Endothelial cell of umbilical vein (primary cell): ENCODE measurements around the gene MAP4K3. TPM values are rescaled to one million over a fixed set of nuclear protein-coding genes. Genes with fewer than 3 reads are reported as not detected.

ENCODE experiments used
- BruUV-seq: library from RNA; stranded (reverse); fragments of 400-500 nt; replicated peaks from 2 replicates; lab custom pipeline; 2021; lab: Mats Ljungman, UMichigan
- CTCF ChIA-PET: fragments of 300-600, 350-600 bp; sonication (Branson Sonifier 250); formaldehyde crosslinking; loops from one replicate; lab custom pipeline; 2021; ENCODE audit warnings: antibody characterized with exemption, inconsistent platforms; lab: Charles Lee
- POLR2A ChIA-PET: fragments of 300-600, 350-600 bp; sonication (Branson Sonifier 250); formaldehyde crosslinking; loops from one replicate; lab custom pipeline; 2021; ENCODE audit warnings: antibody characterized with exemption, inconsistent platforms; lab: Charles Lee
- DNase-seq: peaks from one replicate; pipeline ENCODE4 v3.0.0-alpha.2; 2011; ENCODE audit warnings: low read depth, low spot score
- FAIRE-seq: peaks from 2 replicates; lab custom pipeline; 2011; peaks lifted over from hg19 to GRCh38; lab: Jason Lieb, UNC
- H2AFZ ChIP-seq: 2 replicates; pipeline ENCODE4 v1.6.0; 2012; ENCODE audit warnings: low read depth, low read length, control low read depth, inconsistent platforms
- H3K27ac ChIP-seq: 2 replicates; pipeline ENCODE4 v1.5.1; 2011; ENCODE audit warnings: low read depth, mild to moderate bottlenecking, control low read depth, low read length, moderate library complexity; ENCODE audit not compliant: insufficient read depth
- H3K27me3 ChIP-seq, 2 experiments: 2 replicates each; pipeline versions ENCODE4 v1.6.0 to v1.6.1; 2011; ENCODE audit warnings: low read length in 2 of 2, mixed read lengths in 1 of 2; ENCODE audit not compliant: control insufficient read depth in 2 of 2, insufficient read depth in 2 of 2
- H3K36me3 ChIP-seq, 2 experiments: 2 replicates in 1 of 2; 3 replicates in 1 of 2; pipeline ENCODE4 v1.5.1; 2011; ENCODE audit warnings: low read length in 2 of 2, mild to moderate bottlenecking in 1 of 2, moderate library complexity in 1 of 2; ENCODE audit not compliant: control insufficient read depth in 2 of 2, insufficient read depth in 2 of 2; ENCODE audit errors: extremely low read depth in 1 of 2
- H3K4me1 ChIP-seq: 3 replicates; pipeline ENCODE4 v1.5.1; 2011; ENCODE audit warnings: mild to moderate bottlenecking, low read length; ENCODE audit not compliant: control insufficient read depth, insufficient read depth; ENCODE audit errors: extremely low read depth
- H3K4me2 ChIP-seq: 2 replicates; pipeline ENCODE4 v1.6.1; 2011; ENCODE audit warnings: low read length, control low read depth, mixed read lengths; ENCODE audit not compliant: insufficient read depth
- H3K4me3 ChIP-seq, 3 experiments: fragments of 200-600 bp in 1 of 3; sonication (generic), shearing (Covaris generic) in 1 of 3; replicated peaks in 1 of 3; 2 replicates each; pipeline ENCODE4 v1.5.1; 2011 to 2016; ENCODE audit warnings: control low read depth in 3 of 3, low read length in 3 of 3, mild to moderate bottlenecking in 2 of 3, inconsistent platforms in 1 of 3, low read depth in 1 of 3, moderate library complexity in 1 of 3; ENCODE audit not compliant: insufficient read depth in 1 of 3
- H3K79me2 ChIP-seq: 2 replicates; pipeline ENCODE4 v1.6.0; 2012; ENCODE audit warnings: low read length, inconsistent platforms; ENCODE audit not compliant: control insufficient read depth, insufficient read depth
- H3K9ac ChIP-seq: replicated peaks from 2 replicates; pipeline ENCODE3; 2011; ENCODE audit warnings: low read length, control low read depth; ENCODE audit not compliant: insufficient read depth; ENCODE audit errors: extremely low read depth
- H3K9me1 ChIP-seq: replicated peaks from 3 replicates; pipeline ENCODE4 v1.6.0; 2011; ENCODE audit warnings: mild to moderate bottlenecking, low read length; ENCODE audit not compliant: control insufficient read depth, insufficient read depth; ENCODE audit errors: extremely low read depth
- H3K9me3 ChIP-seq: replicated peaks from 2 replicates; pipeline ENCODE4 v1.5.1; 2012; ENCODE audit warnings: low read length, inconsistent platforms; ENCODE audit not compliant: control insufficient read depth, insufficient read depth
- H4K20me1 ChIP-seq: replicated peaks from 2 replicates; pipeline ENCODE3; 2011; ENCODE audit warnings: mild to moderate bottlenecking, low read length; ENCODE audit not compliant: control insufficient read depth, insufficient read depth; ENCODE audit errors: extremely low read depth
- EZH2 ChIP-seq: IDR thresholded peaks from 2 replicates; pipeline ENCODE4 v1.6.1; 2012; ENCODE audit warnings: borderline replicate concordance, low read depth, mild to moderate bottlenecking, moderate library complexity, low read length, inconsistent platforms; ENCODE audit not compliant: severe bottlenecking
- FOS ChIP-seq: IDR thresholded peaks from 2 replicates; pipeline ENCODE4 v1.6.1; 2011; ENCODE audit warnings: mild to moderate bottlenecking, low read length, moderate library complexity, borderline replicate concordance; ENCODE audit not compliant: insufficient read depth
- GATA2 ChIP-seq: IDR thresholded peaks from 2 replicates; pipeline ENCODE4 v1.7.0; 2011; ENCODE audit warnings: low read depth, mild to moderate bottlenecking, moderate library complexity, mixed read lengths, low read length; ENCODE audit not compliant: insufficient read length, insufficient read depth
- JUN ChIP-seq: IDR thresholded peaks from 2 replicates; pipeline ENCODE4 v1.6.1; 2011; ENCODE audit warnings: borderline replicate concordance, low read depth; ENCODE audit not compliant: insufficient read length, insufficient read depth
- MYC ChIP-seq: IDR thresholded peaks from one replicate; pipeline ENCODE4 v1.6.1; 2011; ENCODE audit warnings: mild to moderate bottlenecking, low read depth, low read length
- POLR2A ChIP-seq: IDR thresholded peaks from 2 replicates; pipeline ENCODE4 v1.6.1; 2012; ENCODE audit warnings: low read depth, mild to moderate bottlenecking, control low read depth, low read length
- POLR2AphosphoS5 ChIP-seq: IDR thresholded peaks from 2 replicates; pipeline ENCODE4 v1.6.1; 2012; ENCODE audit warnings: low read depth, mild to moderate bottlenecking, control low read depth, low read length, moderate library complexity; ENCODE audit not compliant: insufficient read depth
- dilution Hi-C: fragments of 300-500 bp; cut with MboI; formaldehyde crosslinking; loops from one replicate; pipeline ENCODE4 v1.15.0; 2019; ENCODE audit warnings: low sequenced_read_pairs; ENCODE audit not compliant: extremely low pct_ligation_motif_present
- intact Hi-C: fragments of 100-400 bp; cut with micrococcal nuclease; formaldehyde crosslinking; loops from one replicate; pipeline ENCODE4 v1.10.0; 2022
- polyA plus RNA-seq, 4 experiments: library from polyadenylated mRNA; depleted of rRNA in 3 of 4; stranded (reverse) in 3 of 4; unstranded in 1 of 4; fragments of >200 nt; gene quantifications; 2 replicates each; pipeline versions ENCODE4 v1.2.1 to v1.2.3, GENCODE V29; 2011 to 2012; ENCODE audit warnings: missing spikeins in 1 of 4
- total RNA-seq: library from RNA; stranded (reverse); gene quantifications from 2 replicates; pipeline ENCODE4 v1.2.3, GENCODE V29; 2021
- TF ChIP-seq, protein P1 (sequence below): IDR thresholded peaks from 2 replicates; pipeline ENCODE4 v1.6.1; 2011; ENCODE audit not compliant: insufficient read depth, insufficient read length
- TF ChIP-seq, protein P2 (sequence below), 2 donors: IDR thresholded peaks; 1 replicate in 1 of 2; 2 replicates in 1 of 2; pipeline ENCODE4 v1.5.1; 2011; ENCODE audit warnings: low read length in 2 of 2, mild to moderate bottlenecking in 2 of 2, moderate library complexity in 2 of 2, control low read depth in 1 of 2, inconsistent platforms in 1 of 2, low read depth in 1 of 2; ENCODE audit not compliant: insufficient read depth in 1 of 2; ENCODE audit errors: extremely low read depth in 1 of 2

Gene MAP4K3
- total and polyA plus RNA-seq, 2 donors (not counting 3 experiments of a cell fraction or from before 2014, with no cell fraction given): 8.0 to 45.9 TPM

DNA sequence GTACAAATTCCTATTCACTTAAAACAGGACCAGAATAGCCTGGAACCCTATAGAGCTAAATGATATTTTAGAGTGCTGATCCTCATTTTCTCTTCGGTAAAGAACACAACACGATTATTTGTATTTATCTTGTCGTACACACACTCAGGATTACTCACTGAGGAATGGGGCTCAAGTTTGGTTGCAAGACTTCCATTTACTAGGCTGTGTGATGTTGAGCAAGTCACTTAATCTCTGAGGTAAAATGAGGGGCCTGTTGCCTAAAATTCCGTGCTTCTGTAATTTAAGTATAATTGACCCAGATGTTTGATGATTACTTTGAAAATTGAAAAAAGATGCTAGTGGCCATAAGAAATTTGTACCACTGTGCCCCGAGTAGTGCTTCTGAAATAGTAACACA is 42.6 kb upstream of the MAP4K3 start:
- no peak for TF ChIP-seq JUN
- TF ChIP-seq POLR2A: no peak
- TF ChIP-seq GATA2: no peak
- TF ChIP-seq MYC: no peak
- TF ChIP-seq, protein P1, sequence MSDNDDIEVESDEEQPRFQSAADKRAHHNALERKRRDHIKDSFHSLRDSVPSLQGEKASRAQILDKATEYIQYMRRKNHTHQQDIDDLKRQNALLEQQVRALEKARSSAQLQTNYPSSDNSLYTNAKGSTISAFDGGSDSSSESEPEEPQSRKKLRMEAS: no peak
- intact Hi-C loops (loop anchor here (5.0 kb wide), 1 partner anchor 97 kb away; no protein-coding TSS in a partner anchor), dilution Hi-C loops (no loop called here)
- Histone ChIP-seq H3K4me2 (no peak overlapping the region), H3K4me3 (no peak overlapping the region), H3K36me3 (no peaks in the 10 kb centered on the region), H3K9me3 (no peaks in the 10 kb centered on the region), H3K4me1 (peaks cover 39% of the 10 kb centered on the region), H3K79me2 (no peaks in the 10 kb centered on the region), H2AFZ (no peak overlapping the region), H3K27ac (no peak overlapping the region), H4K20me1 (no peaks in the 10 kb centered on the region), H3K9me1 (no peaks in the 10 kb centered on the region), H3K9ac (no peak overlapping the region), H3K27me3 (no peaks in the 10 kb centered on the region)
- CTCF ChIA-PET: interaction anchor here (0.7 to 1.2 kb wide), 2 partner anchors 249 to 252 kb away, joined by 3 read pairs; no protein-coding TSS in a partner anchor
- DNase-seq (no peak), FAIRE-seq (no peak)
- POLR2A ChIA-PET: no interaction called here
- BruUV-seq: no TSS peak

DNA sequence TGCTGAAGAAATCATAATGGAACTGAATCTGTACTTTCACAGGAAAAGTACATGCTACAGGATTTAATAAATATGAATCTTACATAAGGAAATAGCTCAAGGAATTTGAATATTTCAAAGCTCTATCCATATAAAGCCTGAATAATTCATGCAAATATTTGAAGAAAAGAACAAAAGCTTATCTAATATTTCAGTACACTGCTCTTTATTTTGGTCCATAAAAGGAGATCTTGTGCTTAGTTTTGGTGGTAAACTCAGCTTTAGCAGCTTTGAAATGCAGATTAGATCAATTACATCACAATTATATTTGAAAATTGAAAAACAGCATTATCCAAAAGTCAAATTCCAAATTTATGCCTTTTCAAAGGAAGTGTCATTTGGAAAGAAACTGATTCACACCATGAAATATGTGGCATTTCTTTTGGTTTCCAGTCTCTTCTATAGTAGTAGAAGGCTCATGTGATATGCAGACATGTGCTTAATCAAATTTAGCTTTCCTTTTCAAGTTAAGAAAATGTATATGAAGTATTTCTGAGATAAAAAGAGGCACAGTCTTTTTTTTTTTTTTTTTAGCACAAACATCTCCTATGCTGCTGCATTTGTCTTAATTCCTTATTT is 42.1 kb upstream of the MAP4K3 start:
- DNase-seq (no peak), FAIRE-seq (no peak)
- Histone ChIP-seq H3K27me3 (no peaks in the 10 kb centered on the region), H2AFZ (no peak overlapping the region), H3K4me2 (no peak overlapping the region), H3K4me3 (no peak overlapping the region), H3K9me1 (no peaks in the 10 kb centered on the region), H3K79me2 (no peaks in the 10 kb centered on the region), H3K9ac (no peak overlapping the region), H3K27ac (no peak overlapping the region), H3K4me1 (peaks cover 34% of the 10 kb centered on the region), H3K9me3 (no peaks in the 10 kb centered on the region), H4K20me1 (no peaks in the 10 kb centered on the region), H3K36me3 (no peaks in the 10 kb centered on the region)
- TF ChIP-seq EZH2: no peak
- TF ChIP-seq, protein P1: no peak
- TF ChIP-seq GATA2: no peak
- no peak for TF ChIP-seq MYC
- TF ChIP-seq, protein P2, sequence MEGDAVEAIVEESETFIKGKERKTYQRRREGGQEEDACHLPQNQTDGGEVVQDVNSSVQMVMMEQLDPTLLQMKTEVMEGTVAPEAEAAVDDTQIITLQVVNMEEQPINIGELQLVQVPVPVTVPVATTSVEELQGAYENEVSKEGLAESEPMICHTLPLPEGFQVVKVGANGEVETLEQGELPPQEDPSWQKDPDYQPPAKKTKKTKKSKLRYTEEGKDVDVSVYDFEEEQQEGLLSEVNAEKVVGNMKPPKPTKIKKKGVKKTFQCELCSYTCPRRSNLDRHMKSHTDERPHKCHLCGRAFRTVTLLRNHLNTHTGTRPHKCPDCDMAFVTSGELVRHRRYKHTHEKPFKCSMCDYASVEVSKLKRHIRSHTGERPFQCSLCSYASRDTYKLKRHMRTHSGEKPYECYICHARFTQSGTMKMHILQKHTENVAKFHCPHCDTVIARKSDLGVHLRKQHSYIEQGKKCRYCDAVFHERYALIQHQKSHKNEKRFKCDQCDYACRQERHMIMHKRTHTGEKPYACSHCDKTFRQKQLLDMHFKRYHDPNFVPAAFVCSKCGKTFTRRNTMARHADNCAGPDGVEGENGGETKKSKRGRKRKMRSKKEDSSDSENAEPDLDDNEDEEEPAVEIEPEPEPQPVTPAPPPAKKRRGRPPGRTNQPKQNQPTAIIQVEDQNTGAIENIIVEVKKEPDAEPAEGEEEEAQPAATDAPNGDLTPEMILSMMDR (IDR thresholded peaks at IDR 0.05; ENCODE audit: extremely low read depth in 1 of 2, insufficient read depth in 1 of 2, low read depth in 1 of 2, low read length in 2 of 2): no peak
- no peak for TF ChIP-seq POLR2AphosphoS5
- no peak for TF ChIP-seq FOS
- TF ChIP-seq JUN: no peak
- no peak for TF ChIP-seq POLR2A
- intact Hi-C loops (no loop called here), dilution Hi-C loops (no loop called here)
- ChIA-PET POLR2A (no interaction called here), CTCF (interaction anchor here (0.7 to 2.0 kb wide), 3 partner anchors 10 to 253 kb away, joined by 3 to 13 read pairs (median 3); no protein-coding TSS in a partner anchor)
- BruUV-seq: no TSS peak
